Chondrocyte (in vitro differentiated cells): ENCODE data around the gene GADL1. TPM values are rescaled to one million over a fixed set of nuclear protein-coding genes. Genes with fewer than 3 reads are reported as not detected.

ENCODE experiments used
- DNase-seq: peaks from one replicate; pipeline ENCODE4 v3.0.0; 2021; ENCODE audit warnings: mixed read lengths, low spot score
- H3K27ac Mint-ChIP-seq: one replicate; pipeline ENCODE4 v1.8.0; 2021; ENCODE audit warnings: mild to moderate bottlenecking, moderate library complexity, mixed read lengths; ENCODE audit not compliant: unreplicated experiment
- H3K27me3 Mint-ChIP-seq: 2 replicates; pipeline ENCODE4 v1.8.0; 2021; ENCODE audit warnings: low read depth, mixed read lengths
- H3K36me3 Mint-ChIP-seq: 2 replicates; pipeline ENCODE4 v1.8.0; 2021; ENCODE audit warnings: low read depth, mixed read lengths
- H3K4me1 Mint-ChIP-seq: 2 replicates; pipeline ENCODE4 v1.8.0; 2021; ENCODE audit warnings: low read depth, mild to moderate bottlenecking, mixed read lengths
- H3K4me3 Mint-ChIP-seq: one replicate; pipeline ENCODE4 v1.8.0; 2021; ENCODE audit warnings: mild to moderate bottlenecking, moderate library complexity, mixed read lengths; ENCODE audit not compliant: unreplicated experiment
- H3K9me3 Mint-ChIP-seq: 2 replicates; pipeline ENCODE4 v1.8.0; 2021; ENCODE audit warnings: low read depth, mixed read lengths
- CTCF ChIP-seq: fragments of 200-600 bp; sonication (generic); IDR thresholded peaks from 2 replicates; pipeline ENCODE4 v1.5.0; 2021; ENCODE audit warnings: antibody characterized with exemption, mild to moderate bottlenecking, moderate library complexity
- total RNA-seq: library from RNA; stranded (reverse); gene quantifications from 3 replicates; pipeline ENCODE4 v1.2.1, GENCODE V29; 2021

The GADL1 gene
- total RNA-seq, 1 donor from 2014 or later = not detected

DNA sequence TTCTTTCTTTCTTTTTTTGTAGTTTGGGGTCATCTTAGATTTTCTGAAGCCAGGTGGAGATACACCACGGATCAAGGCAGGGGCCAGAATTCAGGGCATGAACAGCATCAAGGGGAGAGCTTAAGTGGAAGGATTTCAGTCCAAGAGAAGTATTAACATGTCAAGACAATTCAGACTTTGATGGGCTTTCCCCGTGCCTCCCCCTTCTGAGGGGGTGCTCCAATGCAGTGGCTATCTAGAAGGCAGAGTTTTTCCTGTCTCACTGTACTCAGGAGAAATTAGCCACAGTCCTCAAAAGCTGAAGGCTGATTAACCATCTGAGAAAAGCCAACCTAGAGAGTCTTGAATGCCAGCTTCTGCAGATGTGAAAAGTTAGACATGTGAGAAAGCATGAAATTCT lies 160.8 kb downstream of the GADL1 start:
- no peaks in the 10 kb centered on the region for H3K27me3 Mint-ChIP-seq
- H3K9me3 Mint-ChIP-seq = no peaks in the 10 kb centered on the region
- no peak overlapping the region for H3K27ac Mint-ChIP-seq
- DNase-seq = no peak
- H3K4me3 Mint-ChIP-seq = no peak overlapping the region
- H3K4me1 Mint-ChIP-seq = peaks cover 6% of the 10 kb centered on the region
- no peak for TF ChIP-seq CTCF
- no peaks in the 10 kb centered on the region for H3K36me3 Mint-ChIP-seq

DNA sequence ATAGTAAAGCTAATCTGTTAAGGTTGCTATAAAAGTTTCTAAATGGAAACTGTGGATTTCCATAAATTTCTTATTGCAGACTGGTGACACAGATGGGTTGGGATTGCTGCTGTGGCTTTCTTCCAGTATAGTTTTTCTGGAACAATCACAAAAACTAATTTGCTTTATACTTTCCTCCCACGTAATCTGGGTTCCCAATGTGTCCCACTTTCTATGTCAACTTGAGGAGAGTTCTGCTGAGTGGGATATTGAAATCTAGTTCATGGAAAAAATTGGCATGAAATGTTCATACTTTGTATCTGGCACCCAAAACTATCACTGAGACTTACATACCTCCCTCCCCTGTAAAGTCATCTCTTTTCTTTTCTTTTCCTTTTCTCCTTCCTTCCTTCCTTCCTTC lies 161.3 kb downstream of the GADL1 start:
- no peaks in the 10 kb centered on the region for H3K27me3 Mint-ChIP-seq
- H3K27ac Mint-ChIP-seq = no peak overlapping the region
- H3K4me1 Mint-ChIP-seq = peaks cover 6% of the 10 kb centered on the region
- no peaks in the 10 kb centered on the region for H3K36me3 Mint-ChIP-seq
- no peak for TF ChIP-seq CTCF
- DNase-seq = no peak
- H3K4me3 Mint-ChIP-seq = no peak overlapping the region
- no peaks in the 10 kb centered on the region for H3K9me3 Mint-ChIP-seq

DNA sequence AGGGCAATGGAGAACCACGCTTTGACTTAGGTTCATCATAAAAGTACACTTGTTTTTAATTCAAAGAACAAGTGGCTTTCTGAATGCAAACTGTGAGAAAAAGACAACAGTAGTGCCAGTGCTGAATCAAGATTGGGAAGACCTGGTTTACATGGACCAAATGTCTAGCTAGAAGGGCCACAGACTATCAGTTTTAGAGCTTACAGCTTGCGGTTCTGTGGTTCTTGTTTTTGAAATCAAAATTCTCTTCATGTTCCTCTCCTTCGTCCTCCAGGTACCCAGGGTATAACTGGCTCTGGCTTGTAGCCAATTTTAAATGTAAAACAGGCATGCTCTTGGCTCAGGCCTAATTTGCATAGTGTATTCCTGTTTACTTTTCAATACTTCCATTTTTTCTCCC lies 163.5 kb downstream of the GADL1 start:
- no peak overlapping the region for H3K27ac Mint-ChIP-seq
- TF ChIP-seq CTCF = no peak
- no peaks in the 10 kb centered on the region for H3K9me3 Mint-ChIP-seq
- H3K27me3 Mint-ChIP-seq = no peaks in the 10 kb centered on the region
- H3K4me3 Mint-ChIP-seq = no peak overlapping the region
- no peaks in the 10 kb centered on the region for H3K36me3 Mint-ChIP-seq
- peaks cover 6% of the 10 kb centered on the region for H3K4me1 Mint-ChIP-seq
- no peak for DNase-seq

- Mint-ChIP-seq H3K36me3 (no peaks in the 10 kb centered on the region), H3K9me3 (no peaks in the 10 kb centered on the region), H3K4me3 (no peak overlapping the region), H3K27me3 (no peaks in the 10 kb centered on the region), H3K4me1 (peaks cover 6% of the 10 kb centered on the region), H3K27ac (no peak overlapping the region)
- DNase-seq = no peak
- no peak for TF ChIP-seq CTCF
These were observed 164.5 kb downstream of the GADL1 start for GRCh38 chr3:30729936-30730335.

GRCh38 chr3:30729512-30729911 lies 164.9 kb downstream of the GADL1 start:
- Mint-ChIP-seq H3K27me3 (no peaks in the 10 kb centered on the region), H3K36me3 (no peaks in the 10 kb centered on the region), H3K4me3 (no peak overlapping the region), H3K9me3 (no peaks in the 10 kb centered on the region), H3K27ac (no peak overlapping the region), H3K4me1 (peaks cover 6% of the 10 kb centered on the region)
- TF ChIP-seq CTCF = no peak
- no peak for DNase-seq
